OCI-M2 (cell line): ENCODE measurements around the gene ELAVL2.

ENCODE experiments used
- DNase-seq: peaks from one replicate; lab custom pipeline; 2025; ENCODE audit not compliant: unreplicated experiment; lab: John Stamatoyannopoulos, UW

ELAVL2 gene

GRCh38 chr9:23665051-23665450 is 161.0 kb downstream of the ELAVL2 start:
- no peak for DNase-seq

- DNase-seq, result no peak
Observed at GRCh38 chr9:23663946-23664345, 162.1 kb downstream of the ELAVL2 start.

GRCh38 chr9:23663536-23663935 is 162.5 kb downstream of the ELAVL2 start:
- no peak for DNase-seq

- DNase-seq, result no peak
Observed at GRCh38 chr9:23663125-23663524, 162.9 kb downstream of the ELAVL2 start.

GRCh38 chr9:23662320-23662719 is 163.7 kb downstream of the ELAVL2 start:
- DNase-seq, result no peak

- no peak for DNase-seq
Observed at GRCh38 chr9:23659346-23660006, 166.6 kb downstream of the ELAVL2 start.

- DNase-seq, result no peak
Observed at GRCh38 chr9:23658376-23659258, 167.4 kb downstream of the ELAVL2 start.

GRCh38 chr9:23651051-23651450 is 175.0 kb downstream of the ELAVL2 start:
- DNase-seq, result no peak

- no peak for DNase-seq
Observed at GRCh38 chr9:23648651-23649050, 177.4 kb downstream of the ELAVL2 start.

- DNase-seq, result no peak
Observed at GRCh38 chr9:23644896-23645295, 181.1 kb downstream of the ELAVL2 start.

- no peak for DNase-seq
Observed at GRCh38 chr9:23644326-23644725, 181.7 kb downstream of the ELAVL2 start.

GRCh38 chr9:23643656-23644258 is 182.3 kb downstream of the ELAVL2 start:
- no peak for DNase-seq
